A673 (cell line): ENCODE results near the gene MED15. TPM values are rescaled to one million over a fixed set of nuclear protein-coding genes. Genes with fewer than 3 reads are reported as not detected.

Experiments
- BruUV-seq: library from RNA; stranded (reverse); fragments of 400-500 nt; replicated peaks from 2 replicates; lab custom pipeline; 2021; lab: Mats Ljungman, UMichigan
- CTCF ChIA-PET: fragments of 300-600 bp; sonication (Branson Sonifier 250); formaldehyde crosslinking; loops from one replicate; lab custom pipeline; 2022; ENCODE audit warnings: antibody characterized with exemption; lab: Charles Lee
- POLR2A ChIA-PET: fragments of 300-600 bp; sonication (Branson Sonifier 250); formaldehyde crosslinking; loops from one replicate; lab custom pipeline; 2022; ENCODE audit warnings: antibody characterized with exemption; ENCODE audit not compliant: low non-redundant PET; lab: Charles Lee
- DNase-seq: peaks from one replicate; pipeline ENCODE4 v3.0.0-alpha.2; 2015; ENCODE audit warnings: low spot score
- H3K27ac ChIP-seq: fragments of 200-600 bp; sonication (generic); 2 replicates; pipeline ENCODE4 v1.5.1; 2016; ENCODE audit warnings: mixed run types, low read depth, mild to moderate bottlenecking, mixed read lengths, antibody characterized with exemption, low read length; ENCODE audit not compliant: poor library complexity, severe bottlenecking
- H3K27me3 ChIP-seq: fragments of 200-600 bp; sonication (generic); replicated peaks from 2 replicates; pipeline ENCODE4 v1.6.1; 2017; ENCODE audit warnings: mixed run types, low read depth, mild to moderate bottlenecking, mixed read lengths, antibody characterized with exemption, low read length; ENCODE audit not compliant: insufficient read depth, poor library complexity
- H3K36me3 ChIP-seq: fragments of 200-600 bp; sonication (generic); 2 replicates; pipeline ENCODE4 v1.6.1; 2016; ENCODE audit warnings: mixed run types, mild to moderate bottlenecking, mixed read lengths, antibody characterized with exemption, low read length; ENCODE audit not compliant: insufficient read depth, poor library complexity, severe bottlenecking
- H3K4me1 ChIP-seq: fragments of 200-600 bp; sonication (generic); 2 replicates; pipeline ENCODE4 v1.6.1; 2017; ENCODE audit warnings: mixed run types, mild to moderate bottlenecking, mixed read lengths, antibody characterized with exemption, low read length; ENCODE audit not compliant: insufficient read depth, poor library complexity, severe bottlenecking
- H3K4me3 ChIP-seq: fragments of 200-600 bp; sonication (generic); 2 replicates; pipeline ENCODE4 v1.5.1; 2016; ENCODE audit warnings: low read depth, mixed run types, mild to moderate bottlenecking, mixed read lengths, low read length; ENCODE audit not compliant: poor library complexity, severe bottlenecking
- H3K9me3 ChIP-seq: fragments of 200-600 bp; sonication (generic); 2 replicates; pipeline ENCODE4 v1.6.1; 2016; ENCODE audit warnings: mixed run types, low read depth, mild to moderate bottlenecking, mixed read lengths, antibody characterized with exemption, low read length; ENCODE audit not compliant: poor library complexity, severe bottlenecking
- EZH2 ChIP-seq: fragments of 200-600 bp; sonication (generic); IDR thresholded peaks from 2 replicates; pipeline ENCODE4 v1.6.1; 2017; ENCODE audit warnings: borderline replicate concordance, low read depth, mild to moderate bottlenecking, mixed read lengths, antibody characterized with exemption, low read length; ENCODE audit not compliant: poor library complexity, severe bottlenecking
- intact Hi-C: fragments of 100-400 bp; cut with micrococcal nuclease; formaldehyde crosslinking; loops from one replicate; pipeline ENCODE4 v1.10.0; 2022; ENCODE audit not compliant: unreplicated experiment
- total RNA-seq: library from RNA; stranded (reverse); gene quantifications from 2 replicates; pipeline ENCODE4 v1.2.3, GENCODE V29; 2021
- TF ChIP-seq, protein P1 (sequence below): fragments of 300-800, 200-600 bp; sonication (generic); conservative IDR thresholded peaks from 2 replicates; pipeline ENCODE4 v1.5.1; 2017; ENCODE audit warnings: low read depth, mild to moderate bottlenecking, antibody characterized with exemption, low read length, moderate library complexity, mixed read lengths

MED15 gene
- total RNA-seq, 1 experiment from 2014 or later: 96.2 TPM

DNA sequence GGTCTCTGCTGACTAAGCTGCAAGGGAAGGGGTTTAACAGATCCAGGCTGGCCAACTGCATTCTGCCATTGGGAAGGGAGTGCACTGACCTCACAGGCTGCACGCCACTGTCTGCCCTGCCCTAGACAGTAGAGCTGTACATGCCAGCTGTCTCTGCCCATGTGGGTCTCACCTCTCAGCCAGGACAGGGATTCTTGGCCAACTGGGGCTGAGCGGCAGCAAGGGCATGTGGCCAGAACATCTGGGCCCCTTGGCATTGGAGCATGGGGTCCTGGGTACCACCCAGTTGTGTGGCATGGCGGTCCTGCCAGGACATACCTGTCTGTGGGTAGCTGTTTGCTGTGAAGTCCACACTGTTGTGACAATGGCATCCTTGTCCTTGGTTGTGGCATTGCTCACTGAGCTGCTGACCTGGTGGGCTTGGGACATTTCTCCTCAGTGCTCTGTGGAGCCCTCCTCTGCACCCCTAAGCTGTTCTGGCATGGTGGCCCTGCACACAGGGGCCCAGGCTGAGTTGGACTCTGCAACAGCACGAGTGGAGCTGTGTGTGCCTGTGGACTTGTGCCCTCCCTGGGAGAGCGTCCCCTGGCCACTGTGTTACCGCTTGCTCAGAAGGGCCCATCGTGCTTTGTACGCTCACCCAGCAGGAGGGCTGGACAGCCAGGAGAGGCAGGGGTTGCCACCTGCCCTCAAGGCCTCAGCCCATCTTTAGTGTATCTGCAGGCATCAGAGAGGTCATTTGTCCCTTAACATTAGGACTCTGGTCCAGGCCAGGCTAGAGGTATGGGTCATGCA lies 46.7 kb downstream of the MED15 start:
- intact Hi-C loops: no loop called here
- no peak for DNase-seq
- Histone ChIP-seq H3K4me3 (no peak overlapping the region), H3K9me3 (peaks cover 7% of the 10 kb centered on the region), H3K27me3 (no peaks in the 10 kb centered on the region), H3K36me3 (peaks cover 67% of the 10 kb centered on the region), H3K4me1 (peaks cover 25% of the 10 kb centered on the region), H3K27ac (no peak overlapping the region)
- TF ChIP-seq EZH2: no peak
- TF ChIP-seq, protein P1, sequence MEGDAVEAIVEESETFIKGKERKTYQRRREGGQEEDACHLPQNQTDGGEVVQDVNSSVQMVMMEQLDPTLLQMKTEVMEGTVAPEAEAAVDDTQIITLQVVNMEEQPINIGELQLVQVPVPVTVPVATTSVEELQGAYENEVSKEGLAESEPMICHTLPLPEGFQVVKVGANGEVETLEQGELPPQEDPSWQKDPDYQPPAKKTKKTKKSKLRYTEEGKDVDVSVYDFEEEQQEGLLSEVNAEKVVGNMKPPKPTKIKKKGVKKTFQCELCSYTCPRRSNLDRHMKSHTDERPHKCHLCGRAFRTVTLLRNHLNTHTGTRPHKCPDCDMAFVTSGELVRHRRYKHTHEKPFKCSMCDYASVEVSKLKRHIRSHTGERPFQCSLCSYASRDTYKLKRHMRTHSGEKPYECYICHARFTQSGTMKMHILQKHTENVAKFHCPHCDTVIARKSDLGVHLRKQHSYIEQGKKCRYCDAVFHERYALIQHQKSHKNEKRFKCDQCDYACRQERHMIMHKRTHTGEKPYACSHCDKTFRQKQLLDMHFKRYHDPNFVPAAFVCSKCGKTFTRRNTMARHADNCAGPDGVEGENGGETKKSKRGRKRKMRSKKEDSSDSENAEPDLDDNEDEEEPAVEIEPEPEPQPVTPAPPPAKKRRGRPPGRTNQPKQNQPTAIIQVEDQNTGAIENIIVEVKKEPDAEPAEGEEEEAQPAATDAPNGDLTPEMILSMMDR: no peak
- POLR2A ChIA-PET: no interaction called here
- CTCF ChIA-PET: no interaction called here
- no TSS peak for BruUV-seq

DNA sequence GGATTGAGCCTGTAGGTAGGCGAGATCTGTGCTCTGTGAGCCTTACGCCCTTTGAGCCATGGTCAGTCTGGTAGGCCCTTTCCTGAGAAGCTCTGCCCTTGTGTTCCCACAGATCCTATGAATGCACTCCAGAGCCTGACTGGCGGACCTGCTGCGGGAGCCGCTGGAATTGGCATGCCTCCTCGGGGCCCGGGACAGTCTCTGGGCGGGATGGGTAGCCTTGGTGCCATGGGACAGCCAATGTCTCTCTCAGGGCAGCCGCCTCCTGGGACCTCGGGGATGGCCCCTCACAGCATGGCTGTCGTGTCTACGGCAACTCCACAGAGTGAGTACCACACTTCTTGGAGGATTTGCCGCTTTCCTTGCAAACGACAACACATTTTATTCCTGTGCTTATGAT lies 47.4 kb downstream of the MED15 start:
- no TSS peak for BruUV-seq
- intact Hi-C loops: no loop called here
- peaks cover 74% of the 10 kb centered on the region for H3K36me3 ChIP-seq

DNA sequence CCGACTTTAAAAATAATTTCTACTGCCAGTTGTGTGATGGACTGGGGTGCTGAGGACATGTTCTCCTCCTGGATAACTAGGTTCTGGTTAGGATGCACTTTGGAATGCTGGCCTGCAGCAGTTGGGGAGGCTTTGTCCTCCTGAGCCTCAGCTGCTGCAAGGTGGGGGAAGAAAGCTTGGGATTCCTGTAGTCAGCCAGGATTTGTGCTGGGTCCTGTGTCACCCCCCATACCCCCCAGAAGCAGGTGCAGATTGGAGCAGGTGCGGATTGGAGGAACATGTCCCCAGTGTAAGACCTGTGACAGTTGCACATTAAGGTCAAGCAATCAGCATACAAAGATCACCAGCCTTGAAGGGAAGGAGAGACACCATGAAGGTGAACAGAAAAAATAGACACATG lies 51.1 kb downstream of the MED15 start:
- Histone ChIP-seq H3K27me3 (no peaks in the 10 kb centered on the region), H3K4me1 (no peaks in the 10 kb centered on the region), H3K36me3 (peaks cover 52% of the 10 kb centered on the region), H3K9me3 (peaks cover 9% of the 10 kb centered on the region), H3K27ac (no peak overlapping the region), H3K4me3 (no peak overlapping the region)
- ChIA-PET CTCF (no interaction called here), POLR2A (no interaction called here)
- intact Hi-C loops: no loop called here
- no peak for TF ChIP-seq EZH2
- TF ChIP-seq, protein P1: no peak
- no peak for DNase-seq
- no TSS peak for BruUV-seq

More for the DNA sequence above, 47.4 kb downstream of the MED15 start:
- ChIA-PET POLR2A (no interaction called here), CTCF (interaction anchor here (1.1 kb wide), 1 partner anchor 9 kb away, joined by 5 read pairs; no protein-coding TSS in a partner anchor)
- Histone ChIP-seq H3K27ac (no peak overlapping the region), H3K4me1 (peaks cover 18% of the 10 kb centered on the region), H3K27me3 (no peaks in the 10 kb centered on the region), H3K9me3 (peaks cover 9% of the 10 kb centered on the region), H3K4me3 (no peak overlapping the region)
- TF ChIP-seq, protein P1: no peak
- TF ChIP-seq EZH2: no peak
- no peak for DNase-seq
